Body of pancreas (tissue), 4 donors: Measurements from ENCODE around the gene HPSE2. TPM values are rescaled to one million over a fixed set of nuclear protein-coding genes. Genes with fewer than 3 reads are reported as not detected.
A peak's percentile ranks its signal among the peaks of the same experiment; 100 is the strongest.

ENCODE experiments used
- ATAC-seq: fragments of 150-250 bp; one replicate; pipeline ENCODE4 v1.9.1; 2016
- DNase-seq, 4 donors: peaks; one replicate each; pipeline ENCODE4 v3.0.0-alpha.2; 2019
- H3K27ac ChIP-seq, 4 donors: fragments of 200-600 bp; sonication (generic); 1 replicate in 3 of 4; 2 replicates in 1 of 4; pipeline versions ENCODE4 v1.5.1 to v1.6.1; 2016 to 2019; ENCODE audit warnings: mild to moderate bottlenecking in 1 of 4, mixed read lengths in 1 of 4, moderate library complexity in 1 of 4
- H3K27me3 ChIP-seq, 2 donors: fragments of 200-600 bp; sonication (generic); one replicate each; pipeline ENCODE4 v1.6.0; 2016; ENCODE audit warnings: mild to moderate bottlenecking in 1 of 2
- H3K36me3 ChIP-seq, 2 donors: fragments of 200-600 bp; sonication (generic); replicated peaks in 1 of 2; 2 replicates each; pipeline ENCODE4 v1.5.1; 2016; ENCODE audit warnings: low read depth in 2 of 2; ENCODE audit not compliant: insufficient read depth in 1 of 2
- H3K4me1 ChIP-seq: fragments of 200-600 bp; sonication (generic); one replicate; pipeline ENCODE4 v1.6.0; 2016
- H3K4me3 ChIP-seq, 2 donors: fragments of 200-600 bp; sonication (generic); 1 replicate in 1 of 2; 2 replicates in 1 of 2; pipeline ENCODE4 v1.5.1; 2016 to 2019
- H3K9me3 ChIP-seq, 3 donors: fragments of 200-600 bp; sonication (generic); 1 replicate in 2 of 3; 2 replicates in 1 of 3; pipeline ENCODE4 v1.5.1; 2016
- CTCF ChIP-seq, 7 experiments: fragments of 450-650 bp in 4 of 7; fragments of 200-600 bp in 3 of 7; sonication (generic) in 3 of 7; IDR thresholded peaks; one replicate each; pipeline ENCODE4 v1.5.1; 2016 to 2019; ENCODE audit warnings: antibody characterized with exemption in 7 of 7
- POLR2A ChIP-seq, 3 donors: fragments of 450-650 bp; IDR thresholded peaks; one replicate each; pipeline ENCODE4 v1.6.1; 2016; ENCODE audit warnings: antibody characterized with exemption in 3 of 3, mild to moderate bottlenecking in 2 of 3
- WGBS, 2 donors: methylation state at CpG; one replicate each; pipeline ENCODE4 v1.1.5; 2017; 5-methylcytosine and 5-hydroxymethylcytosine counted together
- intact Hi-C: fragments of 100-400 bp; cut with DNase I; formaldehyde crosslinking; loops from one replicate; pipeline ENCODE4 v1.15.1; 2023
- total RNA-seq, 2 donors: library from RNA; depleted of rRNA; stranded (reverse); fragments of >200 nt; gene quantifications; one replicate each; pipeline ENCODE4 v1.1.0, GENCODE V29; 2016

Gene HPSE2
- total RNA-seq, 2 donors from 2014 or later: not detected

GRCh38 chr10:98416606-98417388 lies 818.9 kb downstream of the HPSE2 start:
- peaks cover 0 to 11% of the 10 kb centered on the region in 2 donors for H3K36me3 ChIP-seq
- 81 to 88% methylated on average over 16 to 18 of the region's 18 CpGs for WGBS, 2 donors
- H3K4me3 ChIP-seq: no peak overlapping the region
- intact Hi-C loops: no loop called here
- no peaks in the 10 kb centered on the region for H3K9me3 ChIP-seq
- TF ChIP-seq CTCF (IDR thresholded peaks at IDR 0.05): no peak
- TF ChIP-seq POLR2A (IDR thresholded peaks at IDR 0.05): no peak
- no peak for ATAC-seq
- no peak overlapping the region for H3K27ac ChIP-seq
- peaks cover 20% of the 10 kb centered on the region for H3K4me1 ChIP-seq
- no peaks in the 10 kb centered on the region for H3K27me3 ChIP-seq
- DNase-seq: no peak

- no peaks in the 10 kb centered on the region for H3K27me3 ChIP-seq
- H3K9me3 ChIP-seq: no peaks in the 10 kb centered on the region
- intact Hi-C loops: no loop called here
- no peak for DNase-seq
- no peak overlapping the region for H3K4me3 ChIP-seq
- ATAC-seq: no peak
- H3K4me1 ChIP-seq: peaks cover 20% of the 10 kb centered on the region
- 66 to 70% methylated on average over 7 to 8 of the region's 8 CpGs for WGBS, 2 donors
- peaks cover 0 to 11% of the 10 kb centered on the region in 2 donors for H3K36me3 ChIP-seq
- peak overlapping the region; percentile 69 to 83 (median 78) for H3K27ac ChIP-seq
- TF ChIP-seq POLR2A (IDR thresholded peaks at IDR 0.05): no peak
- TF ChIP-seq CTCF (IDR thresholded peaks at IDR 0.05): no peak
Measured at GRCh38 chr10:98415731-98416119, 819.9 kb downstream of the HPSE2 start.

GRCh38 chr10:98414932-98415730 lies 820.5 kb downstream of the HPSE2 start, which contains the start of gene PYROXD2:
Gene PYROXD2, minus strand, starts transcription at chr10:98415182. Its CDS starts 47 bp downstream, at chr10:98415135.
- no peaks in the 10 kb centered on the region for H3K27me3 ChIP-seq
- intact Hi-C loops: no loop called here
- 33 to 44% methylated on average over 16 to 25 of the region's 25 CpGs for WGBS, 2 donors
- peak; percentile 80 to 92 (median 90) for DNase-seq
- ATAC-seq: peak; percentile 93
- H3K27ac ChIP-seq: peak within 1 kb of the TSS; percentile 69 to 83 (median 78)
- peaks cover 20% of the 10 kb centered on the region for H3K4me1 ChIP-seq
- H3K4me3 ChIP-seq: no peak within 1 kb of the TSS
- no peaks in the 10 kb centered on the region for H3K9me3 ChIP-seq
- H3K36me3 ChIP-seq: peaks cover 0 to 11% of the 10 kb centered on the region in 2 donors
- peak; percentile 64 to 89 (median 88) for TF ChIP-seq POLR2A (IDR thresholded peaks at IDR 0.05)
- no peak for TF ChIP-seq CTCF (IDR thresholded peaks at IDR 0.05)

- Histone ChIP-seq H3K27ac (peak overlapping the region; percentile 69 to 83 (median 78)), H3K4me1 (peaks cover 20% of the 10 kb centered on the region), H3K27me3 (no peaks in the 10 kb centered on the region), H3K36me3 (peaks cover 0 to 10% of the 10 kb centered on the region in 2 donors), H3K4me3 (no peak overlapping the region), H3K9me3 (no peaks in the 10 kb centered on the region)
- 60 to 64% methylated on average over 2 to 3 of the region's 3 CpGs for WGBS, 2 donors
- ATAC-seq (no peak), DNase-seq (no peak)
- intact Hi-C loops: no loop called here
- TF ChIP-seq POLR2A (IDR thresholded peaks at IDR 0.05) (no peak), CTCF (IDR thresholded peaks at IDR 0.05) (no peak)
Measured at GRCh38 chr10:98414578-98414931, 821.1 kb downstream of the HPSE2 start.
